HG03342 (cell line): Measurements from ENCODE around the gene POU5F1.

Experiments
- ATAC-seq: cut with Tn5 transposase; IDR thresholded peaks from one replicate; pipeline ENCODE4 v1.9.1; 2021; ENCODE audit warnings: mild to moderate bottlenecking, moderate library complexity; ENCODE audit not compliant: unreplicated experiment

Gene POU5F1

GRCh38 chr6:31116661-31117385, 53.7 kb downstream of the POU5F1 start:
- ATAC-seq: no peak

DNA sequence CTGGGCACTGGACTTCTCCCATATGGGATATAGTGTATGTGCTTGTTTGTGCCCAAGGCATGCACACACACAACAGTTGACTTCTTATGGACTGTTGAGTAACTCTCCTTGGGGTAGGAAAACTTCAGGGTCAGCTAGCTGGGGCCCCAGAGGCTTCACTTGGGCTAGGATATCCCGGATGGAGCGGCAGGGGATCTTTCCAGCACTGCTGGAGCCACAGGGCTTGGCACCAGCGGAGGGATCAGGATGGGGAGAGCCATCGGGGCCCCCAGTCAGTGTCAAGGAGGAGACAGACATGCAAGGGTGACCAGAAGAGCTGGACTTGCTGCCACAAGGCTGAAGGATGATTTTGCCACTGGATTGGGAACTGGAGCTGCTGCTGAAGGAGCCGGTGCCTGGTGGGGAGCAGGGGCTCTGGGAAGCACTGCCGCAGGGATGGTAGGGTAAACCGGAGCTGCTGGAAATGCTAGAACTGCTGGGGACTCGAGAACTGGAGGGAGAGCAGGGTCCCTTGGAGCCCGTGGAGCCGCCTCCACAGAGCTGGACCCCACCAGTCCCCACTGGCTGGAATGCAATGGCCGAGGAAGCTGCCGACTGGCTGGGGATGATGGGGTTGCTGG, 54.4 kb downstream of the POU5F1 start:
- no peak for ATAC-seq

- ATAC-seq: no peak
These were observed 55.3 kb downstream of the POU5F1 start for GRCh38 chr6:31114970-31115849.

GRCh38 chr6:31114541-31114878, 56.0 kb downstream of the POU5F1 start, which contains the start of gene PSORS1C1:
Gene PSORS1C1, plus strand, starts transcription at chr6:31114800. Its CDS starts 14,833 bp downstream, at chr6:31129633.
- no peak for ATAC-seq
